ENCODE data around the gene CCDC15.

Gene CCDC15

DNA sequence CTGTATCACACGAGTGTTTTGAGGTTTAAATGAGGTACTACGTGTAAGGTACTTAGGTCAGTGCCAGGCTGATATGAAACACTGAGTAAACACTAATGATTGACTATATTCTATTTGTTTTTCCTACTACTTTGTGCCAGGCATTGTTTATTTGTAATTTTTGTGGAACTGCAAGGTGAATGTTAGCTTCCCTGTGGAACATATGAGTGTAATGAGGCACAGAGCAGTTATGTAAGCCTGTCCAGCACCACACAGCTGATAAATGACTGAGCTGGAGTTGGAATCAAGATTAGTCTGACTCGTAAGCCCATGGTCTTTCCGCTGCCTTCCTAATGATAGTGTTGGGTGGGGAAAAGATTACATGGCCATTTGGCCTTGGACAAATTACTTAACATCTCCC is 115.0 kb downstream of the CCDC15 start:
- DNase-seq: peak; percentile 42 to 50

DNA sequence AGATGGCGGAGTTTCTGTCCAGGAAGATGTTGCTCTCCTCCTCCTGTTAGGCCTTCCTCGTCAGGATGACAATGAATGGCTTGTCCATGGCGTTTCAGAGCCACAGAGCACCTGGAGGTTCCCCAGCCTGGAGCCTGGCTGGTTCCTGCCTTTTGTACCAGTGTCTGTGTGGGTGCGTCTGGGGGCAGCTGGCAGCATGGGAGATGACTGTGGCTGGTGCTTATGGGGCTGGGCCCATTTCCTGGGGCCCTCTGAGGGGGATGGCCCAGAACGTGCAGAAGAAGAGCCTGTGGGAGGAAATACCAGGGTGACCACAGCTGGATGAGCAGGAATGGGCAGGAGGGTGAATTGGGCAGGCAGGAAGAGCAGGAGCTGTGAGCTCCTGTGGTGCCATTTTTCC is 115.8 kb downstream of the CCDC15 start:
- peak; percentile 54 to 78 for DNase-seq

DNA sequence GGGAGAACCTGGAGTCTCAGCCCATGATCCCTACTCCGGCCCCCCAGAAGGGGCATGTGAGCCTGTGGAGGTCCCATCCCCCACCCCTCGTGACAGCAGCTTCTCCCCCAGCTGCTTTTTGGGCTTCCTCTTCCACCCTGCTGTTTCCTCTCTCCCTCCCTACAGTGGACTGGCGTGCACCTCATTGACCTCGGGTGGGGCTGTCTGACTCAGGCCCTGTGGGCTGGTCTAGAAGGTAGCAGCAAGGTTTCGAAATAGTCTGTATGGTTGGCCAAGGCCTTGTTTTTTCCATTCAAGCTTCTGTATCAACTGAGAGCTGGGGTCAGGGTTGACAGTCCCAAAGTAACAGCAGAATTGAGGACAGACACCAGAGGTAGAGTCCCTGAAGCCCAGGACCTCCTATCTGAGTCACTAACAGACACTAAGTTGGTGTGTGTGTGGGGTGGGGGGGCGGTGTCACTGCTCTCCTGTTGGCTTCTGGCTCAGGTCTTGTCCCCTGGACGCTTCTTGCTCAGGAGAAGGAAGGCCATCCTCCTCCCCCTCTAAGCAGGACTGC is 116.8 kb downstream of the CCDC15 start:
- DNase-seq: peak; percentile 98 to 99

GRCh38 chr11:125071435-125071834 is 117.4 kb downstream of the CCDC15 start:
- DNase-seq: peak; percentile 36 to 71

- DNase-seq: no peak
Observed at GRCh38 chr11:125071846-125072217, 117.8 kb downstream of the CCDC15 start.

- DNase-seq: peak; percentile 84 to 87
Observed at GRCh38 chr11:125072218-125072960, 118.4 kb downstream of the CCDC15 start.

DNA sequence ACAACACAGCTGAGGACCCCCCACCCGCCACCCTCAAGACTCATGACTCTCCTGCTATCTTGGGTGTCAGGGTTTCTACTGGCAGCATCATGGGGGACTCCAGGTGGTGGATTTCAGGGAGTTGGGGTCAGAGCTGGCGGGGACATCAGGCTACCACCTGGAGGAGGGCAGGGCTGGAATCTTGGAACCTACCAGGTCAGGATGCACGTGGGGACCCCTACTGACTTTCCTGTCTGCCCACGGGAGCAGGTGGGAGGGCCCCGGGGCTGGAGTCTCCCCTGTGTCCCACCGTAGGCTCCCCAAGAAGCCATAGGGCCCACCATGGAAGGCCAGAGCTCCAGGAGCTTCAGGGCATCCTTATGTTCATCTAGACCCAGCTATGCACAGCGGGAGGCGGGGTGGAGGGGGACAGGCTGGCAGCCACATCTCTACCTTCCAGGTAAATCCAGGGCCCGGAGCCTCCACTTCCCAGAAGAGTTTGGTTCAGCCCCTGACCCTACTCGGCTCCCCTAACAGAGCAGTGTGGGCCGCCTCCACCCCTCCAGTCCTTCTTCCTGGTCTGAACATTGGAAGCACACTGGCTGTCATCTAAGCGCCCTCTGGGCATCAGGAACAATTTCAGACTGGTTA is 119.1 kb downstream of the CCDC15 start:
- DNase-seq: no peak

- no peak for DNase-seq
Observed at GRCh38 chr11:125073616-125074483, 119.8 kb downstream of the CCDC15 start.

DNA sequence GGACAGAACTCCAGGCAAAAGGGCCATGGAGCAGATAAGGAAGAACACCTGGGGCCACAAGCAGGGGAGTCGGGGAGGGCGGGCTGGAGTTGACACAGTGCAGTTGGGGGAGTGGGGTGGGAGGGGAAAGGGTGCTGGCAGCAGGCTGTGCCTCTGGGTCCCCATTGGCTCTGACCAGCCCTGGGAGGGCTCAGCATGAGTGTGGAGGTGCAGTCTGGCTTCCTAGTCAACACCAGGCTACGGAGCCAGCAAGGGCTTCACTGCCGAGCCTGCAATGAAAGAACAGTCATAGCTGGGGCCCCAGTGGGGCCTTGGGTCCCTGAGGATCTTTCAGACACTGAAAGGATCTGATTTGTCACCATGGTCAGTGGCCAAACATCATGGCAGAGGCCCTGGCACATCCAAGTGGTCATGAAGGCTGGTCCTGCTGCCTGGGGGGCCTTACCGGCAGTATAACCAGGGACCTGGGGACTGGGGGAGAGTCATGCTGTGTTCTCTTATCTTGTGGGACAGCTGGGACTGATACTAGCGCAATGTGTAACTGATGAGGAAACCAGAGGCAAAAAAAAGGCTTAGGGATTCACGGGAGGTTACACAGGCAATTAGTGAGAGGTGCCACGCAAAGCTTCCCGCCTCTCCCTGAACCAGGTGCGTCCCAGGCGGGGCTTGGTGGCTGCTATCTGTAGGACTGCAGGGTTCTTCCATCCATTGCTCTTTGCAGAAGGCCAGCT is 120.7 kb downstream of the CCDC15 start:
- no peak for DNase-seq

- no peak for DNase-seq
Observed at GRCh38 chr11:125075242-125075625, 121.2 kb downstream of the CCDC15 start.

GRCh38 chr11:125075900-125076317 is 121.9 kb downstream of the CCDC15 start:
- DNase-seq: no peak

DNA sequence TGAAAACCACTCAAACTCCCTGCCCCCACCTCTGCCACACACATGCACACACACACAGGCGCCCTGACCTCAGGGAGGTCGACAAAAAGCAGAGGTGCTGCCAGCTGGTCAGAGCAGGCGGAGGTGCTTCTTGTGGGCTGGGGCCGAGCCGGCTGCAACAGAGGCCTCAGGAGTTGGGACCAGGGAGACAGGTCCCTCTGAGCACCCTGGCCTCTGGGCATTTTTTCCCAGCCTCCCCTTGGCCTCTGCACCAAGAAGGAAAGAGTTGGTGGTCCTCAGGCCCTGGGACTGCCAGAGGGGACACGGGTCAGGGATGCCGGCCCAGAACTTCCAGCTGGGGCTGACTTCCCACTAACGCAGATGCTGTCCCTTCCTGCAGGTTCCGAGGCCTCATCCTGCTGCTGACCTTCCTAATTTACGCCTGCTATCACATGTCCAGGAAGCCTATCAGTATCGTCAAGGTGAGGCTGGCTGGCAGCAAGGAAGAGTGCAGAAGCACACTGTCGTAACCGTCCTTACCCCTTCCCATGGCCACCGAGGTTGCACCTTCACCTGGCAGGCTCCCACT is 122.5 kb downstream of the CCDC15 start:
- no peak for DNase-seq

GRCh38 chr11:125078016-125078415 is 124.0 kb downstream of the CCDC15 start:
- no peak for DNase-seq

DNA sequence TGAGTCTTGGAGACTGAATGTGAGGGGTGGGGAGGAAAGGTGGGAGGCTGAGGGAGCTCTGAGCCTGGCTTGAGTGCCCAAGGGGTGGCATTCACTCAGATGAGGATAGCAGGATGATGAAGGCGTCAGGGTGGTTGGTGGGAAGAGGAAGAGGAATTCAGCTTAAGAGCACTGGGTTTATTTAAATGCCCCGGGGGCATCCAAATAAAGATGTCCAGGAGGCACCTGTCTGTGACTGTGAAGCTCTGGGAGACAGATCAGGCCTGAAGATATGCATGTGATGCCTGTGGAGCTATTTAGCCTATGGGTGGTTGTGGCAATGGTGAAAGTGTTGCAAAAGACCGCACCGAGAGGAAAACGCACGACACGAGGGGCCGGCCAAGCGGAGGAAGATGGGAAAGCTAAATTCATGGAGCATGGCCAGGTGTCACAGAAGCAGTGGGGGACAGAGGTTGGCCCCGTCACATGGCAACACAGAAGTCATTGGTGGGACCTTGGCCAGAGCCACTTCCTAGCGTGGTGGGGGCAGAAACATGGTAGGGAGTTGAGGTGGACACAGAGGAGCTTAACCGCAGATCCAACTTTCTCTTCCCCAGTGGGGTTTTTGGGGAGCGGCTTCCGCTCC is 124.6 kb downstream of the CCDC15 start:
- DNase-seq: no peak

GRCh38 chr11:125079151-125079877 is 125.3 kb downstream of the CCDC15 start:
- peak; percentile 83 to 91 for DNase-seq

GRCh38 chr11:125079878-125080530 is 126.0 kb downstream of the CCDC15 start:
- no peak for DNase-seq

DNA sequence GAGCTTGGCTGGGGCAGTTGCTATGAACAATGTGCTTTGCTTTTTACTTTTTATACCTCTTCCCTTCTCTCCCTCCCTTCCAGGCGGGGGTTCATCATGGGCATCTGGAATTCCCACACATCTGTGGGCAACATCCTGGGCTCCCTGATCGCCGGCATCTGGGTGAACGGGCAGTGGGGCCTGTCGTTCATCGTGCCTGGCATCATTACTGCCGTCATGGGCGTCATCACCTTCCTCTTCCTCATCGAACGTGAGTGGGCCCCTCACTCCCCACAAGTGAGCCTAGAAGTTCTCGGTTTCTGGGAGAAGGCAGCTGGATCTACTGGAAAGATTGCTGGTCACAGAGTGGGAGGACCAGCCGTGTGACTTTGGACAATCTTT is 126.5 kb downstream of the CCDC15 start:
- no peak for DNase-seq

- DNase-seq: no peak
Observed at GRCh38 chr11:125081098-125081798, 127.2 kb downstream of the CCDC15 start.

GRCh38 chr11:125082040-125082439 is 128.0 kb downstream of the CCDC15 start:
- DNase-seq: no peak
